Esophagus squamous epithelium (tissue), 4 donors: ENCODE measurements around the gene NPAS1.

Experiments
- CTCF ChIP-seq, 6 experiments: fragments of 450-650 bp in 4 of 6; fragments of 200-600 bp in 2 of 6; sonication (generic) in 2 of 6; IDR thresholded peaks; one replicate each; pipeline ENCODE4 v1.5.1; 2016 to 2019; ENCODE audit warnings: antibody characterized with exemption in 6 of 6, mild to moderate bottlenecking in 4 of 6, moderate library complexity in 4 of 6
- POLR2A ChIP-seq, 4 donors: fragments of 450-650 bp; IDR thresholded peaks; one replicate each; pipeline ENCODE4 v1.6.1; 2017; ENCODE audit warnings: antibody characterized with exemption in 4 of 4, mild to moderate bottlenecking in 4 of 4, moderate library complexity in 3 of 4

GRCh38 chr19:47094557-47095475 is 75.2 kb downstream of the NPAS1 start:
- TF ChIP-seq CTCF (IDR thresholded peaks at IDR 0.05) (no peak), POLR2A (IDR thresholded peaks at IDR 0.05) (no peak)
